ENCODE data around the gene OPA3. TPM values are rescaled to one million over a fixed set of nuclear protein-coding genes. Genes with fewer than 3 reads are reported as not detected.
A peak's percentile ranks its signal among the peaks of the same experiment; 100 is the strongest.

Gene OPA3
- total and polyA plus RNA-seq, 10 of the 15 experiments (the other 5 are each of a cell fraction or from before 2014, with no cell fraction given) = 2.2 to 24.3 (median 13.3) TPM

DNA sequence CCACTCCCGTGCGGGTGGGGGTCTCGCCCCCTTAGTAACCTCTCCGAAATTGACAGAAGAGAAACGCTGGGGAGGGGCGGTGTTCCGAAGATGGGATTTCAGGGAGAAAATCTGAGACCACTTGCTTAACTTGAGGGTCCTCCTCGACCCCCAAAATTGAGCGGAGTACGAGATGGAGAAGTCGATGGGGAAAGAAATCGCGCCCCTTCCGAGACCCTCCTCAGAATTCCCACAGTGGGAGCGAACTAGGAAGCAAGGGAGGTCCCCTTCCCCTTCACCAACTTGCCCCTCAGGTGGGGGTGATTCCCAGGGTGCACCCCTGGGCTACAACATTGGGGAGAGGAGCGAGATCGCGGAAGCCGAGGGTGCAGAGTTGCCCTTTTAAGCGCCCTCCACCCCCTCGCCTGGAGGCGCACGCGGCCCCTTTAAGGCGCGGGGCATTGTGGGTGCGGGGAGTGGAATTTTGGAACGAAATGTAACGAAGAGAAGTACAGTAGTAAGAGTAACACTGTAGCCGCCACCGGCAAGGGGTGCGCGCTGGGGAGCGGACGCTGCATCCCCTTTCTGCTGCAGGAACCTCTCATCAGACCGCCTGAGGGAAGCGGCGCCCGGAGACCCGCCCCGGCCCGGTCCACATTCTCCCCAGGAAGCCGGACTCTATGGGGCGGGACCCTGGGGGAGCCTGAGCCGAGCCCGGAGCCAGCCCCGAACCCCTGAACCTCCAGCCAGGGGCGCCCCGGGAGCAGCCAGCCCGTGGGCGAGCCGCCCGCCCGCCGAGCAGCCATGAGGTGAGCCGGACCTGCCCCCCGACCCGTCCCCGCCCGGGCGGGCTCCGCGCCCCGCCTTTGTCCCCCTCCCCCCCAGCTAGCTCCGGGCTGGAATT is 77.4 kb downstream of the OPA3 start, which contains the start of gene VASP (continued):
- TF ChIP-seq, protein P1, sequence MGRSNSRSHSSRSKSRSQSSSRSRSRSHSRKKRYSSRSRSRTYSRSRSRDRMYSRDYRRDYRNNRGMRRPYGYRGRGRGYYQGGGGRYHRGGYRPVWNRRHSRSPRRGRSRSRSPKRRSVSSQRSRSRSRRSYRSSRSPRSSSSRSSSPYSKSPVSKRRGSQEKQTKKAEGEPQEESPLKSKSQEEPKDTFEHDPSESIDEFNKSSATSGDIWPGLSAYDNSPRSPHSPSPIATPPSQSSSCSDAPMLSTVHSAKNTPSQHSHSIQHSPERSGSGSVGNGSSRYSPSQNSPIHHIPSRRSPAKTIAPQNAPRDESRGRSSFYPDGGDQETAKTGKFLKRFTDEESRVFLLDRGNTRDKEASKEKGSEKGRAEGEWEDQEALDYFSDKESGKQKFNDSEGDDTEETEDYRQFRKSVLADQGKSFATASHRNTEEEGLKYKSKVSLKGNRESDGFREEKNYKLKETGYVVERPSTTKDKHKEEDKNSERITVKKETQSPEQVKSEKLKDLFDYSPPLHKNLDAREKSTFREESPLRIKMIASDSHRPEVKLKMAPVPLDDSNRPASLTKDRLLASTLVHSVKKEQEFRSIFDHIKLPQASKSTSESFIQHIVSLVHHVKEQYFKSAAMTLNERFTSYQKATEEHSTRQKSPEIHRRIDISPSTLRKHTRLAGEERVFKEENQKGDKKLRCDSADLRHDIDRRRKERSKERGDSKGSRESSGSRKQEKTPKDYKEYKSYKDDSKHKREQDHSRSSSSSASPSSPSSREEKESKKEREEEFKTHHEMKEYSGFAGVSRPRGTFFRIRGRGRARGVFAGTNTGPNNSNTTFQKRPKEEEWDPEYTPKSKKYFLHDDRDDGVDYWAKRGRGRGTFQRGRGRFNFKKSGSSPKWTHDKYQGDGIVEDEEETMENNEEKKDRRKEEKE (IDR thresholded peaks at IDR 0.05) = no peak
- peak; percentile 84 for TF ChIP-seq SIN3A (IDR thresholded peaks at IDR 0.05; ENCODE audit: low read depth, low read length)
- no peak for TF ChIP-seq CHD4 (IDR thresholded peaks at IDR 0.05)
- TF ChIP-seq, protein P2, sequence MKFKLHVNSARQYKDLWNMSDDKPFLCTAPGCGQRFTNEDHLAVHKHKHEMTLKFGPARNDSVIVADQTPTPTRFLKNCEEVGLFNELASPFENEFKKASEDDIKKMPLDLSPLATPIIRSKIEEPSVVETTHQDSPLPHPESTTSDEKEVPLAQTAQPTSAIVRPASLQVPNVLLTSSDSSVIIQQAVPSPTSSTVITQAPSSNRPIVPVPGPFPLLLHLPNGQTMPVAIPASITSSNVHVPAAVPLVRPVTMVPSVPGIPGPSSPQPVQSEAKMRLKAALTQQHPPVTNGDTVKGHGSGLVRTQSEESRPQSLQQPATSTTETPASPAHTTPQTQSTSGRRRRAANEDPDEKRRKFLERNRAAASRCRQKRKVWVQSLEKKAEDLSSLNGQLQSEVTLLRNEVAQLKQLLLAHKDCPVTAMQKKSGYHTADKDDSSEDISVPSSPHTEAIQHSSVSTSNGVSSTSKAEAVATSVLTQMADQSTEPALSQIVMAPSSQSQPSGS (IDR thresholded peaks at IDR 0.05; ENCODE audit: low read length) = no peak
- no peak for TF ChIP-seq STAT3 (IDR thresholded peaks at IDR 0.05; ENCODE audit: low read depth, low read length)
- no peak for TF ChIP-seq HDGF (IDR thresholded peaks at IDR 0.05)
- TF ChIP-seq KDM1A (IDR thresholded peaks at IDR 0.05; ENCODE audit: borderline replicate concordance) = no peak
- TF ChIP-seq IKZF2 (IDR thresholded peaks at IDR 0.05) = peak; percentile 26 to 38; a peak in 3 of 4 replicates
- TF ChIP-seq CEBPB (IDR thresholded peaks at IDR 0.05; ENCODE audit: borderline replicate concordance in 1 of 2, low read depth in 2 of 2, low read length in 2 of 2) = no peak
- TF ChIP-seq TCF3 (IDR thresholded peaks at IDR 0.05; ENCODE audit: borderline replicate concordance, insufficient read depth, low read depth, low read length) = 0 out of 2 replicates have a peak, but pooled peaks have one; percentile 51
- no peak for TF ChIP-seq SREBF1 (IDR thresholded peaks at IDR 0.05; ENCODE audit: low read length)
- TF ChIP-seq, protein P3, sequence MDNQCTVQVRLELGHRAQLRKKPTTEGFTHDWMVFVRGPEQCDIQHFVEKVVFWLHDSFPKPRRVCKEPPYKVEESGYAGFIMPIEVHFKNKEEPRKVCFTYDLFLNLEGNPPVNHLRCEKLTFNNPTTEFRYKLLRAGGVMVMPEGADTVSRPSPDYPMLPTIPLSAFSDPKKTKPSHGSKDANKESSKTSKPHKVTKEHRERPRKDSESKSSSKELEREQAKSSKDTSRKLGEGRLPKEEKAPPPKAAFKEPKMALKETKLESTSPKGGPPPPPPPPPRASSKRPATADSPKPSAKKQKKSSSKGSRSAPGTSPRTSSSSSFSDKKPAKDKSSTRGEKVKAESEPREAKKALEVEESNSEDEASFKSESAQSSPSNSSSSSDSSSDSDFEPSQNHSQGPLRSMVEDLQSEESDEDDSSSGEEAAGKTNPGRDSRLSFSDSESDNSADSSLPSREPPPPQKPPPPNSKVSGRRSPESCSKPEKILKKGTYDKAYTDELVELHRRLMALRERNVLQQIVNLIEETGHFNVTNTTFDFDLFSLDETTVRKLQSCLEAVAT (IDR thresholded peaks at IDR 0.05) = peak; percentile 79; the same call in 1 of the 2 replicates
- TF ChIP-seq, protein P4, sequence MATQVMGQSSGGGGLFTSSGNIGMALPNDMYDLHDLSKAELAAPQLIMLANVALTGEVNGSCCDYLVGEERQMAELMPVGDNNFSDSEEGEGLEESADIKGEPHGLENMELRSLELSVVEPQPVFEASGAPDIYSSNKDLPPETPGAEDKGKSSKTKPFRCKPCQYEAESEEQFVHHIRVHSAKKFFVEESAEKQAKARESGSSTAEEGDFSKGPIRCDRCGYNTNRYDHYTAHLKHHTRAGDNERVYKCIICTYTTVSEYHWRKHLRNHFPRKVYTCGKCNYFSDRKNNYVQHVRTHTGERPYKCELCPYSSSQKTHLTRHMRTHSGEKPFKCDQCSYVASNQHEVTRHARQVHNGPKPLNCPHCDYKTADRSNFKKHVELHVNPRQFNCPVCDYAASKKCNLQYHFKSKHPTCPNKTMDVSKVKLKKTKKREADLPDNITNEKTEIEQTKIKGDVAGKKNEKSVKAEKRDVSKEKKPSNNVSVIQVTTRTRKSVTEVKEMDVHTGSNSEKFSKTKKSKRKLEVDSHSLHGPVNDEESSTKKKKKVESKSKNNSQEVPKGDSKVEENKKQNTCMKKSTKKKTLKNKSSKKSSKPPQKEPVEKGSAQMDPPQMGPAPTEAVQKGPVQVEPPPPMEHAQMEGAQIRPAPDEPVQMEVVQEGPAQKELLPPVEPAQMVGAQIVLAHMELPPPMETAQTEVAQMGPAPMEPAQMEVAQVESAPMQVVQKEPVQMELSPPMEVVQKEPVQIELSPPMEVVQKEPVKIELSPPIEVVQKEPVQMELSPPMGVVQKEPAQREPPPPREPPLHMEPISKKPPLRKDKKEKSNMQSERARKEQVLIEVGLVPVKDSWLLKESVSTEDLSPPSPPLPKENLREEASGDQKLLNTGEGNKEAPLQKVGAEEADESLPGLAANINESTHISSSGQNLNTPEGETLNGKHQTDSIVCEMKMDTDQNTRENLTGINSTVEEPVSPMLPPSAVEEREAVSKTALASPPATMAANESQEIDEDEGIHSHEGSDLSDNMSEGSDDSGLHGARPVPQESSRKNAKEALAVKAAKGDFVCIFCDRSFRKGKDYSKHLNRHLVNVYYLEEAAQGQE (IDR thresholded peaks at IDR 0.05; ENCODE audit: low read depth, low read length) = no peak
- no peak for TF ChIP-seq ESRRA (IDR thresholded peaks at IDR 0.05; ENCODE audit: low read length)
- TF ChIP-seq, protein P5, sequence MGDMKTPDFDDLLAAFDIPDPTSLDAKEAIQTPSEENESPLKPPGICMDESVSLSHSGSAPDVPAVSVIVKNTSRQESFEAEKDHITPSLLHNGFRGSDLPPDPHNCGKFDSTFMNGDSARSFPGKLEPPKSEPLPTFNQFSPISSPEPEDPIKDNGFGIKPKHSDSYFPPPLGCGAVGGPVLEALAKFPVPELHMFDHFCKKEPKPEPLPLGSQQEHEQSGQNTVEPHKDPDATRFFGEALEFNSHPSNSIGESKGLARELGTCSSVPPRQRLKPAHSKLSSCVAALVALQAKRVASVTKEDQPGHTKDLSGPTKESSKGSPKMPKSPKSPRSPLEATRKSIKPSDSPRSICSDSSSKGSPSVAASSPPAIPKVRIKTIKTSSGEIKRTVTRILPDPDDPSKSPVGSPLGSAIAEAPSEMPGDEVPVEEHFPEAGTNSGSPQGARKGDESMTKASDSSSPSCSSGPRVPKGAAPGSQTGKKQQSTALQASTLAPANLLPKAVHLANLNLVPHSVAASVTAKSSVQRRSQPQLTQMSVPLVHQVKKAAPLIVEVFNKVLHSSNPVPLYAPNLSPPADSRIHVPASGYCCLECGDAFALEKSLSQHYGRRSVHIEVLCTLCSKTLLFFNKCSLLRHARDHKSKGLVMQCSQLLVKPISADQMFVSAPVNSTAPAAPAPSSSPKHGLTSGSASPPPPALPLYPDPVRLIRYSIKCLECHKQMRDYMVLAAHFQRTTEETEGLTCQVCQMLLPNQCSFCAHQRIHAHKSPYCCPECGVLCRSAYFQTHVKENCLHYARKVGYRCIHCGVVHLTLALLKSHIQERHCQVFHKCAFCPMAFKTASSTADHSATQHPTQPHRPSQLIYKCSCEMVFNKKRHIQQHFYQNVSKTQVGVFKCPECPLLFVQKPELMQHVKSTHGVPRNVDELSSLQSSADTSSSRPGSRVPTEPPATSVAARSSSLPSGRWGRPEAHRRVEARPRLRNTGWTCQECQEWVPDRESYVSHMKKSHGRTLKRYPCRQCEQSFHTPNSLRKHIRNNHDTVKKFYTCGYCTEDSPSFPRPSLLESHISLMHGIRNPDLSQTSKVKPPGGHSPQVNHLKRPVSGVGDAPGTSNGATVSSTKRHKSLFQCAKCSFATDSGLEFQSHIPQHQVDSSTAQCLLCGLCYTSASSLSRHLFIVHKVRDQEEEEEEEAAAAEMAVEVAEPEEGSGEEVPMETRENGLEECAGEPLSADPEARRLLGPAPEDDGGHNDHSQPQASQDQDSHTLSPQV (IDR thresholded peaks at IDR 0.05) = no peak

Data from GM12878 (cell line).